GM21390 (cell line): ENCODE results near the gene CAPN9.
"Not testable (repeated sequence)": the region's sequence is repeated elsewhere in the genome, so short reads cannot be mapped to it uniquely, and the experiment has no call there.

Experiments used
- ATAC-seq: cut with Tn5 transposase; IDR thresholded peaks from one replicate; pipeline ENCODE4 v1.9.1; 2021; ENCODE audit not compliant: unreplicated experiment

Gene CAPN9

GRCh38 chr1:230767859-230768612, 20.8 kb downstream of the CAPN9 start:
- ATAC-seq, result not testable (repeated sequence)

DNA sequence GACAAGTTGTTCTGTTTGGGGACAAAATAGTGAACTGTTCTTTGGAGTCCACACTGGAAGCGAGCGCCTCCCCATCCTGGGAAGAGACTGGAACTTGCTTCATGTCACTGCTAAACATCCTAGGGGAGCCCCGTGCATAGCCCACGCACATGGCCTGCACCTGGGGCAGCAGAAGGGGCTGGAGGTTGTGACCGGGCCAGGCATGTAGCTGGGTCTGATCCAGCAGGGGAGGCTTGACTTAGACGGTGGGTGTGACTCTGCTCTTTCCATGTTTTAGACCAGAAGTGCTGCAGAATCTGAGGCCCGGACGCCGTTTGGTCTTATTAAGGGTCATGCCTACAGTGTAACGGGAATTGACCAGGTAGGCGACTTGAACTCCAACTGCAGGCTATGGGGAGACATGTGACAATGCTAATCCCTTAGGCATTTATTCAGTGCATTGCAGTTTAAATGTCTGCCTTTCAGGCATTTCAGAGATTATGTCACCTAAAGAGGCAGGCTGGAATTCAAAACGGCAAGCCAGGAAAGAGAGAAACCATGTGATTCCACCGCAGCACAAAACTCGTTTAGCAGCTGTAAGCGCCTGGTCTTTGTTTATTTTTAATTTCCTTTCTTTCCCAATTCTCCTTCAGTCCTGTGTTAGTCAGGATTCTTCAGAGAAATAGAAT, 21.8 kb downstream of the CAPN9 start:
- ATAC-seq, result no peak

DNA sequence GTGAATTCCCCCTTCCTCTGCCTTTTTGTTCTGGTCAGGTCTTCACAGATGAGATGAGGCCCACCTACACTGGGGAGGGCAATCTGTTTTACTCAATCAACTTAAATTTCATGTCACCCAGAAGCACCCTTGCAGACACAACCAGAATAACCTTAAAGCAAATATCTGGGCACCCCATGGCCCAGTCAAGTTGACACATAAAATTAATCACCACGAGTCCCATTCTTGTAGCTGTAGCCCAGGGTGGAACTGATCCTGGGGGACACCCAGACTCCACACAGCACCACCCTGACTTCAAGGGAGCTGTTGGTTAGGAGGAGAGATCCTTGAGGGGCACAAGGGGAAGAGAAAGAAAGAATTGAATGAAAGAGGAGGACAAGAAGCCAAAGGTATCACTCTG, 23.1 kb downstream of the CAPN9 start:
- no peak for ATAC-seq

DNA sequence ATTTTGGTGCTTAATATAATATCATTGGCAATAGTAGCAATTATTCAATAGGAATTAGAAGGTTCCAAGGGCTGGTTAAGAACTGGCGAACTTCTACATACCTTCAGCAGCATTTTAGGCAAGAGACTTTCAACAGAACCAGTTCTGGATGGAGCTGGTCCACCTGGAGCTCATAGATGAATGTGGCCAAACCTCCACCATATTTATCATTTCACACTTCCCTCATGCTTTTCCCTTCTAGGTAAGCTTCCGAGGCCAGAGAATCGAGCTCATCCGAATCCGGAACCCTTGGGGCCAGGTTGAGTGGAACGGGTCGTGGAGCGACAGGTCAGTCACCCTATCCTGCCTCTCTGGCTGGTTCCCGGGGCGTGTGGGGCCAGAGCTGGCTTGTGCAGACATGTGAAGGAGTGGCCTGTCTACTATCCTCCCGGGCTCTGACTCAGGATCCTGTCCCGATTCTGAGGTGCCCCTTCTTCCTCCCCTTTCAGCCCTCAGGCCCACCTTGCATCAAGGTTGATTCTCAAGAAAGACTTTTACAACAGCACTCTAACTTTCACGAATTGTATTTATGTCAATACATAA, 24.7 kb downstream of the CAPN9 start:
- ATAC-seq, result no peak

DNA sequence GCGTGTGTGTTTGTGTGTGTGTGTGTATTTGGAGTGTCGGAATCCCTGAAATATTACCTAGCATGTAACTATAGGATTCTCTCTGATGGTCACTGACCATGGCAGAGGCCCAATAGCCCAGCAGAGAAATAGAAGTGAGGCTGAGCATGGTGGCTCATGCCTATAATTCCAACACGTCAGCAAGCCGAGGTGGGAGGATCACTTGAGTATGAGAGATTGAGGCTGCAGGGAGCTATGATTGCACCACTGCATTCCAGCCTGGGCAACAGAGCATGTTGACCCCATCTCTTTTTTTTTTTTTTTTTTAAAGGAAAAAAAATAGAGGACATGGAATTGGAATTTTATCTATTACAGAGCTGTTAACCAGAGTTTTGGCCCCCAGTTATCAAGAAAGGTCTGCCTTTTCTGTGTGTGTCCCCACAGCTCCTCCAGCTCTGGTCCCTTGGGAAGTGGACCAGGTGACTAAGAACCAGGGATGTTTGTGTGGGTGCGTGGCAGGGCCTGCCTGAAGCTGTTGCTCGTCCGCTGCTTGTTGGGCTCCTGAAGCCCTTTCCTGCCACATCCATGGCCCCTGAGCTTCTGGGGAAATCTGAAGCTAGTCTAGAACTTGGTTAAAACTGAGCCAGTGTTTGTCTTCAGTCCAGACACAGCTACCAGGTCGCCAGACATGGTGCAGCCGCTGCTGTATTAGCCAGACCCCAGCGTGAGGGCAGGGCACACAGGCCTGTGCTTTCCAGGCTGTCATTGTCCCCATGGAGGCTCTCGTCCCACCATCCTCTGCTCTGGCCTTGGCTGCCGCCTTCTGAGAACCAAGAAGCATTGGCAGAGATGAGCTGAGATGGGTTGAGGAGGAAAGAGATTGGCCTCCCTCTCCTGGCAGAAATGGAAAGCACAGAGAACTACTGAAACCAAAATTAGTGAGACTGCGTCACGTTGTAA, 25.5 kb downstream of the CAPN9 start:
- ATAC-seq, result no peak

- ATAC-seq, result no peak
These were observed 26.3 kb downstream of the CAPN9 start for GRCh38 chr1:230773396-230774033.

GRCh38 chr1:230778916-230779590, 31.9 kb downstream of the CAPN9 start:
- ATAC-seq, result no peak

DNA sequence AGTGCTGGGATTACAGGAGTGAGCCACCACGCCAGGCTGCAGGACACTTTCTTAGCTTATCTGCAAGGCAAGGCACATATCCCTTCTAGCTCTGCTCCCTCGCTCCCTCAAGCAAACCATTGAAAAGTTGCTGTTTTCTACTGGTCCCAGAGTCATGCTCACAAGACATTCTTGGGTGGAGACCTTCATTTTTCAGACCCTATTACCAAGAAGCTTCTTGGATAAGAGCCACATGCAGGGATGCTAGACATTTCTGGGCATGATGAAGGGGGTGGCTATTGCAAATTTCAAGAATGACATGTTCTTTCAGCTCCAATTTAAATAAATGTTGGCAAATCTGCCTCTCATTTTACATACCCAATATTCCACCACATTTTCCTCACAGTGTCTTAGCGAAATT, 33.9 kb downstream of the CAPN9 start:
- no peak for ATAC-seq

DNA sequence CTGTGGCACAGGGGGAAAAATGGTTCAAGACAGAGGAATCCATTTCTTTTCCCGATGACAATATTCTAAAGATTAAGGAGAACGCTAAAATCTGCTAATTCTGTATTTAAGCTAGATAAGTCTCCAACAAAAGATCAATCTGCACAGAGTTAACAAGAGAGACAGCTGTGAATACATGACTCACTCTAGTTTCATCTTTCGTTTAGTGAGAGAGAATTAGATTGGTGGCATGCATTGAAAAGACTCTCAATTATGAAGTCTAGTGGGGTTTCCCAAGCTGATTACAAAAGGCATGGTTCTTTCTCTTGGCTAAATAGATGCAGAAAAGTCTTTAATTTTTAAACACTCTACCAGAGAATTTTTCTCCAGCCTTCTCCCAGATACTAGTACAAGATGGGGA, 34.4 kb downstream of the CAPN9 start:
- ATAC-seq, result peak; percentile 91

DNA sequence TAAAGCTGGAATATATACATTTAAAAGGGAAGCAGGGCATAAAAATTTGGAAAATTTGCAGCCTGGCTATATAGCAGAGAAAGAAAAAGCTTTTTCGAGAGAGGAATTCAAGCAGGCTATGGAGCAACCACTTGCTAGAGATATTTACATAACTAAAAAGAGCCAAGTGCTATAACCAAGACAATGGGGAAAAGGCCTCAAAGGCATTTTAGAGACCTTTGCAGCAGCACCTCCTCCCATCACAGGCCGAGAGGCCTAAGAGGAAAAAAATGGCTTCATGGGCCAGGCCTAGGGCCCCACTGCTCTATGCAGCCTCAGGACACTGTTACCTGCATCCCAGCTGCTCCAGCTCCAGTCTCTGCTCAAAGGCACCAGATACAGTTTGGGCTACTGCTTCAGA, 37.0 kb downstream of the CAPN9 start:
- ATAC-seq, result no peak

GRCh38 chr1:230785636-230786384, 38.6 kb downstream of the CAPN9 start:
- ATAC-seq, result no peak

GRCh38 chr1:230786385-230786753, 39.2 kb downstream of the CAPN9 start:
- no peak for ATAC-seq

GRCh38 chr1:230787471-230787870, 40.3 kb downstream of the CAPN9 start:
- no peak for ATAC-seq

DNA sequence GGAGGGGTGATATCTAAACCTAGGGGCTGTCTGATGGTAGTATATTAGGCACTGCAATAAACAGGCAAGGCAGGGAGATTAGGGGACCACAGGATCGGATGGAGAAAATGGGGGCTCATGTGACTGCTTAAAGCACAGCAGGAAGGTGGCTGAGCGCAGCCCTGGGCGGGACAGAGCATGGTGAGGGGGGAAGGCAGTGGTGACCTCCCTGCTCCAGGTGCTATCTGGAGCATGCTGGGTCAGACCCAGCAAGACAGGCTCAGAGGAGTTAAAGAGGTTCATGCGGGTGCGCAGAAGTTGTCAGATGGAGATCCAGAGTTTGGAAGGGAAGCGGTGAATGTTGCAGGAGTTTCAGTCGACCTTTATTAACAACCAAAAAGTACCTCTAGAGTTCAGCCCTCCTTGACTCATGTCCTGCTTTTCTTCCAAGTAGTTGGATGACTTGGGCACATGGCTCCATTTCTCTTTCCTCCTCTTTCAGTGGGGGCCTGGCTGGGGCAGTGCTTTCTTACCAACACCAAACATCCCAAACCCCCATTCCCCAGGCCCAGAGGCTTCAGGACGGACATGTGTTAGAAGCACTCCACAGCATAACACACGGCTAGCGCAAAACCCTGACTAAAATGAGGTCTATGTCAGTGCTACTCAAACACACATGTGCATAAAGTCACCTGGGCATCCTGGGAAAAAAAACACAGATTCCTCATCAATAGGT, 41.5 kb downstream of the CAPN9 start:
- ATAC-seq, result no peak

- no peak for ATAC-seq
These were observed 42.8 kb downstream of the CAPN9 start for GRCh38 chr1:230790026-230790425.

GRCh38 chr1:230791986-230792564, 44.9 kb downstream of the CAPN9 start:
- ATAC-seq, result no peak

GRCh38 chr1:230792691-230793462, 45.7 kb downstream of the CAPN9 start:
- ATAC-seq, result no peak

DNA sequence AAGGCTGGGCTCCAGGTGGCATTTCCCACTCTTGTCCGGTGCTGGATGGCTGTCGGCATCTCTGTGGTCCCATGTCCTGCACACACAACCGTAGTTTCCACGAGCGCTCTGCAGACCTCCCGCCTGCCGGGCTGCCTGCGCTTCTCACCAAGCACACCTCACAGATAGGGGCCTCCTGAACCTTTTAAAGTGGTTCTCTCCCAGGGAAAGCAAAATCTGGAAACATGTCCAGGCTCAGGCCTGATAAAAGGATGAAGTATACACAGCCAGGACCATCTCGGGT, 46.2 kb downstream of the CAPN9 start:
- no peak for ATAC-seq
